Measurements from ENCODE around the gene MAMLD1.

- TF ChIP-seq POLR2A (conservative IDR thresholded peaks at IDR 0.05) (no peak), YY1 (IDR thresholded peaks at IDR 0.05; ENCODE audit: borderline replicate concordance in 1 of 3, control insufficient read depth in 1 of 3, extremely low read depth in 1 of 3, insufficient read depth in 3 of 3, insufficient read length in 1 of 3, insufficient replicate concordance in 2 of 3, low read depth in 1 of 3, low read length in 2 of 3) (no peak), ZNF174 (CRISPR knock-in tag; IDR thresholded peaks at IDR 0.05) (no peak), GATAD2A (IDR thresholded peaks at IDR 0.05) (no peak), ZNF175 (CRISPR knock-in tag; IDR thresholded peaks at IDR 0.05; ENCODE audit: low read depth) (no peak), CTCF (IDR thresholded peaks at IDR 0.05 in 2 of 3, conservative IDR thresholded peaks at IDR 0.05 in 1 of 3; ENCODE audit: insufficient read depth in 2 of 3, low read depth in 1 of 3, low read length in 3 of 3) (no peak), KAT8 (IDR thresholded peaks at IDR 0.05; ENCODE audit: low read depth) (no peak), NONO (IDR thresholded peaks at IDR 0.05; ENCODE audit: low read depth in 2 of 2, low read length in 1 of 2) (no peak), PRPF4 (IDR thresholded peaks at IDR 0.05; ENCODE audit: insufficient read depth, low read depth, low read length, poor library complexity, severe bottlenecking) (no peak)
- TF ChIP-seq, protein P1, sequence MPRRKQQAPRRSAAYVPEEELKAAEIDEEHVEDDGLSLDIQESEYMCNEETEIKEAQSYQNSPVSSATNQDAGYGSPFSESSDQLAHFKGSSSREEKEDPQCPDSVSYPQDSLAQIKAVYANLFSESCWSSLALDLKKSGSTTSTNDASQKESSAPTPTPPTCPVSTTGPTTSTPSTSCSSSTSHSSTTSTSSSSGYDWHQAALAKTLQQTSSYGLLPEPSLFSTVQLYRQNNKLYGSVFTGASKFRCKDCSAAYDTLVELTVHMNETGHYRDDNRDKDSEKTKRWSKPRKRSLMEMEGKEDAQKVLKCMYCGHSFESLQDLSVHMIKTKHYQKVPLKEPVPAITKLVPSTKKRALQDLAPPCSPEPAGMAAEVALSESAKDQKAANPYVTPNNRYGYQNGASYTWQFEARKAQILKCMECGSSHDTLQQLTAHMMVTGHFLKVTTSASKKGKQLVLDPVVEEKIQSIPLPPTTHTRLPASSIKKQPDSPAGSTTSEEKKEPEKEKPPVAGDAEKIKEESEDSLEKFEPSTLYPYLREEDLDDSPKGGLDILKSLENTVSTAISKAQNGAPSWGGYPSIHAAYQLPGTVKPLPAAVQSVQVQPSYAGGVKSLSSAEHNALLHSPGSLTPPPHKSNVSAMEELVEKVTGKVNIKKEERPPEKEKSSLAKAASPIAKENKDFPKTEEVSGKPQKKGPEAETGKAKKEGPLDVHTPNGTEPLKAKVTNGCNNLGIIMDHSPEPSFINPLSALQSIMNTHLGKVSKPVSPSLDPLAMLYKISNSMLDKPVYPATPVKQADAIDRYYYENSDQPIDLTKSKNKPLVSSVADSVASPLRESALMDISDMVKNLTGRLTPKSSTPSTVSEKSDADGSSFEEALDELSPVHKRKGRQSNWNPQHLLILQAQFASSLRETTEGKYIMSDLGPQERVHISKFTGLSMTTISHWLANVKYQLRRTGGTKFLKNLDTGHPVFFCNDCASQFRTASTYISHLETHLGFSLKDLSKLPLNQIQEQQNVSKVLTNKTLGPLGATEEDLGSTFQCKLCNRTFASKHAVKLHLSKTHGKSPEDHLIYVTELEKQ (CRISPR knock-in tag; IDR thresholded peaks at IDR 0.05): no peak
Observed at GRCh38 chrX:150366951-150367545, 3.9 kb downstream of the MAMLD1 start.

All from K562 (cell line).